Transverse colon (tissue), 4 donors: ENCODE data around the gene SLC30A3. TPM values are rescaled to one million over a fixed set of nuclear protein-coding genes. Genes with fewer than 3 reads are reported as not detected.
"Not testable (repeated sequence)": the region's sequence is repeated elsewhere in the genome, so short reads cannot be mapped to it uniquely, and the experiment has no call there.

Experiments used
- DNase-seq: peaks from one replicate; pipeline ENCODE4 v3.0.0-alpha.2; 2019
- H3K27ac ChIP-seq, 4 donors: fragments of 200-600 bp; sonication (generic); 2 replicates each; pipeline ENCODE4 v1.5.1; 2016 to 2018; ENCODE audit warnings: inconsistent platforms in 4 of 4
- H3K27me3 ChIP-seq: fragments of 200-600 bp; sonication (generic); 2 replicates; pipeline ENCODE4 v1.5.1; 2017; ENCODE audit warnings: inconsistent platforms
- H3K36me3 ChIP-seq, 4 donors: fragments of 200-600 bp; sonication (generic); 2 replicates each; pipeline ENCODE4 v1.5.1; 2017 to 2019; ENCODE audit warnings: inconsistent platforms in 4 of 4
- H3K4me1 ChIP-seq, 4 donors: fragments of 200-600 bp; sonication (generic); 2 replicates each; pipeline ENCODE4 v1.5.1; 2017 to 2020; ENCODE audit warnings: inconsistent platforms in 4 of 4
- H3K4me3 ChIP-seq, 4 donors: fragments of 200-600 bp; sonication (generic); 1 replicate in 1 of 4; 2 replicates in 3 of 4; pipeline versions ENCODE4 v1.5.1 to v1.6.1; 2017 to 2019; ENCODE audit warnings: inconsistent platforms in 4 of 4
- H3K9me3 ChIP-seq, 2 donors: fragments of 200-600 bp; sonication (generic); 2 replicates each; pipeline ENCODE4 v1.5.1; 2017 to 2019; ENCODE audit warnings: inconsistent platforms in 2 of 2
- EP300 ChIP-seq: sonication (generic); formaldehyde crosslinking; IDR thresholded peaks from one replicate; pipeline ENCODE4 v1.6.1; 2017; ENCODE audit warnings: antibody characterized with exemption, low read depth
- POLR2A ChIP-seq: fragments of 450-650 bp; IDR thresholded peaks from one replicate; pipeline ENCODE4 v1.6.1; 2016; ENCODE audit warnings: antibody characterized with exemption, mild to moderate bottlenecking, moderate library complexity
- POLR2AphosphoS5 ChIP-seq, 3 donors: sonication (generic); formaldehyde crosslinking; IDR thresholded peaks; one replicate each; pipeline ENCODE4 v1.6.1; 2016; ENCODE audit warnings: antibody characterized with exemption in 3 of 3
- WGBS, 2 donors: methylation state at CpG; one replicate each; pipeline ENCODE4 v1.1.5; 2018; ENCODE audit warnings: low coverage in 1 of 2; 5-methylcytosine and 5-hydroxymethylcytosine counted together
- in situ Hi-C, 4 donors: fragments of 200-750 bp; cut with MboI; loops; one replicate each; pipeline versions ENCODE4 v1.15.0 to v1.15.1; 2017; ENCODE audit warnings: low sequenced_read_pairs in 3 of 4, low pct_ligation_motif_present in 1 of 4, low pct_unique_long_range_greater_than_20kb in 1 of 4
- intact Hi-C: fragments of 100-400 bp; cut with DNase I; formaldehyde crosslinking; loops from one replicate; pipeline ENCODE4 v1.15.1; 2023; ENCODE audit warnings: low total_unique reads
- total RNA-seq, 4 donors: library from RNA; depleted of rRNA; stranded (reverse); fragments of >200 nt; gene quantifications; one replicate each; pipeline ENCODE4 v1.1.0, GENCODE V29; 2016
- TF ChIP-seq, protein P1 (sequence below), 5 experiments: fragments of 200-600 bp in 3 of 5; fragments of 450-650 bp in 2 of 5; sonication (generic) in 3 of 5; IDR thresholded peaks; 1 replicate in 2 of 5; 2 replicates in 3 of 5; pipeline ENCODE4 v1.5.1; 2016 to 2017; ENCODE audit warnings: antibody characterized with exemption in 5 of 5, inconsistent platforms in 3 of 5, mild to moderate bottlenecking in 2 of 5, moderate library complexity in 1 of 5

SLC30A3 gene
- total RNA-seq, 4 donors from 2014 or later = 0.60 TPM; not detected in 3

DNA sequence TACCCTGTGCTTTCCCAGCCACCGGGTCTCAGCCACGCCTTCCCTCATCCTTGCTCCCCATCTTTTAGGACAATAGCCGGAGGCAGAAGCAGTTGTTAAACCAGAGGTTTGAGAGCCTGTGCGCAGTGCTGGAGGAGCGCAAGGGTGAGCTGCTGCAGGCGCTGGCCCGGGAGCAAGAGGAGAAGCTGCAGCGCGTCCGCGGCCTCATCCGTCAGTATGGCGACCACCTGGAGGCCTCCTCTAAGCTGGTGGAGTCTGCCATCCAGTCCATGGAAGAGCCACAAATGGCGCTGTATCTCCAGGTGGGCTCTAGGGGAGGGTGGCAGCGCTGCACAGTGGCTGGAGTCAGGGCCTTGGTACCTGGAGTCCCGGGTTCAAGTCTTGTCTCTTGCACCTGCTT lies 42.7 kb upstream of the SLC30A3 start:
- WGBS, 2 donors = 77 to 88% methylated on average over 7 to 12 of the region's 16 CpGs
- TF ChIP-seq EP300 (no peak), POLR2AphosphoS5 (IDR thresholded peaks at IDR 0.05) (no peak), POLR2A (no peak)
- TF ChIP-seq, protein P1, sequence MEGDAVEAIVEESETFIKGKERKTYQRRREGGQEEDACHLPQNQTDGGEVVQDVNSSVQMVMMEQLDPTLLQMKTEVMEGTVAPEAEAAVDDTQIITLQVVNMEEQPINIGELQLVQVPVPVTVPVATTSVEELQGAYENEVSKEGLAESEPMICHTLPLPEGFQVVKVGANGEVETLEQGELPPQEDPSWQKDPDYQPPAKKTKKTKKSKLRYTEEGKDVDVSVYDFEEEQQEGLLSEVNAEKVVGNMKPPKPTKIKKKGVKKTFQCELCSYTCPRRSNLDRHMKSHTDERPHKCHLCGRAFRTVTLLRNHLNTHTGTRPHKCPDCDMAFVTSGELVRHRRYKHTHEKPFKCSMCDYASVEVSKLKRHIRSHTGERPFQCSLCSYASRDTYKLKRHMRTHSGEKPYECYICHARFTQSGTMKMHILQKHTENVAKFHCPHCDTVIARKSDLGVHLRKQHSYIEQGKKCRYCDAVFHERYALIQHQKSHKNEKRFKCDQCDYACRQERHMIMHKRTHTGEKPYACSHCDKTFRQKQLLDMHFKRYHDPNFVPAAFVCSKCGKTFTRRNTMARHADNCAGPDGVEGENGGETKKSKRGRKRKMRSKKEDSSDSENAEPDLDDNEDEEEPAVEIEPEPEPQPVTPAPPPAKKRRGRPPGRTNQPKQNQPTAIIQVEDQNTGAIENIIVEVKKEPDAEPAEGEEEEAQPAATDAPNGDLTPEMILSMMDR (IDR thresholded peaks at IDR 0.05) = no peak
- in situ Hi-C loops (no loop called here), intact Hi-C loops (loop anchor here (5.0 kb wide), 1 partner anchor 133 kb away; no protein-coding TSS in a partner anchor)
- H3K4me3 ChIP-seq = no peak overlapping the region
- H3K27ac ChIP-seq = no peak overlapping the region
- no peaks in the 10 kb centered on the region for H3K36me3 ChIP-seq
- no peak for DNase-seq
- H3K27me3 ChIP-seq = peaks cover 47% of the 10 kb centered on the region
- peaks cover 0 to 25% (median 21%) of the 10 kb centered on the region in 4 donors for H3K4me1 ChIP-seq
- no peaks in the 10 kb centered on the region for H3K9me3 ChIP-seq

DNA sequence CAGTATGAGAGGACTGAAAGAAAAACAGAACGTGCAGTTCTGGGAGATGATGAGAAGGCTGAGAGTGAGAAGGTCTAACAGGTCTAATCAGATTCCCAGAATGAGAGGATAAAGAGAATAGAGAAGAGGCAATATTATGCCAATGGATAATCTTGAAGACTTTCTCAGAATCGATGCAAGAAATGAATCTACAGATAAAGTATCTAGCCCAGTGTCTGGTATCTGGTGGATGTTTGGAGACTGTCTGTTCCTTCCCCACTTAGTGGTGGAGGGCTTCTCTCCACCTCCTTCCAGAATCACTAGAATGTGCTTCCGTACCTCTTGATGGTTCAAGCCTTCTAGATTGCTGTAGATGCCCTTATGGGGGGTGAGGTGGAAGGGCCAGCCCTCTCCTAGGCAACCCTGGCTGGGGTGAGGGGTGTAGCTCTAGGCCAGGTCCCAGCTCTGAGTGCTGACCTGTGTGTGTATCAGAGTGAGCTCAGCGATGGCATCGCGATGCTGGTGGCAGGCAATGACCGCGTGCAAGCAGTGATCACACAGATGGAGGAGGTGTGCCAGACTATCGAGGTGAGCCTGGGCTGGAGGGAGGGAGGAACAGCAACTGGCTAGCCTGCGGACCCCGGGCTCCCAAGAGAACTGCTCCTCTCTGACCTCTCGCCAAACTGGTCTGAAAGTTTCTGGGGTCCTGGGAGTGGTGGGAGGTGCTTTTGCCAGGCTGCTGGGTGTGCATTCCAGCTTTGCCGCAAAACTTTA lies 41.8 kb upstream of the SLC30A3 start:
- 85 to 100% methylated on average over 2 to 13 of the region's 13 CpGs for WGBS, 2 donors
- no peaks in the 10 kb centered on the region for H3K9me3 ChIP-seq
- DNase-seq = no peak
- intact Hi-C loops = loop anchor here (5.0 kb wide), 1 partner anchor 132 kb away; no protein-coding TSS in a partner anchor
- in situ Hi-C loops = no loop called here
- H3K4me3 ChIP-seq = no peak overlapping the region
- peaks cover 47% of the 10 kb centered on the region for H3K27me3 ChIP-seq
- TF ChIP-seq, protein P1 (IDR thresholded peaks at IDR 0.05) = no peak
- TF ChIP-seq POLR2AphosphoS5 (IDR thresholded peaks at IDR 0.05) (no peak), EP300 (no peak), POLR2A (no peak)
- H3K27ac ChIP-seq = no peak overlapping the region
- peaks cover 0 to 25% (median 21%) of the 10 kb centered on the region in 4 donors for H3K4me1 ChIP-seq
- no peaks in the 10 kb centered on the region for H3K36me3 ChIP-seq

DNA sequence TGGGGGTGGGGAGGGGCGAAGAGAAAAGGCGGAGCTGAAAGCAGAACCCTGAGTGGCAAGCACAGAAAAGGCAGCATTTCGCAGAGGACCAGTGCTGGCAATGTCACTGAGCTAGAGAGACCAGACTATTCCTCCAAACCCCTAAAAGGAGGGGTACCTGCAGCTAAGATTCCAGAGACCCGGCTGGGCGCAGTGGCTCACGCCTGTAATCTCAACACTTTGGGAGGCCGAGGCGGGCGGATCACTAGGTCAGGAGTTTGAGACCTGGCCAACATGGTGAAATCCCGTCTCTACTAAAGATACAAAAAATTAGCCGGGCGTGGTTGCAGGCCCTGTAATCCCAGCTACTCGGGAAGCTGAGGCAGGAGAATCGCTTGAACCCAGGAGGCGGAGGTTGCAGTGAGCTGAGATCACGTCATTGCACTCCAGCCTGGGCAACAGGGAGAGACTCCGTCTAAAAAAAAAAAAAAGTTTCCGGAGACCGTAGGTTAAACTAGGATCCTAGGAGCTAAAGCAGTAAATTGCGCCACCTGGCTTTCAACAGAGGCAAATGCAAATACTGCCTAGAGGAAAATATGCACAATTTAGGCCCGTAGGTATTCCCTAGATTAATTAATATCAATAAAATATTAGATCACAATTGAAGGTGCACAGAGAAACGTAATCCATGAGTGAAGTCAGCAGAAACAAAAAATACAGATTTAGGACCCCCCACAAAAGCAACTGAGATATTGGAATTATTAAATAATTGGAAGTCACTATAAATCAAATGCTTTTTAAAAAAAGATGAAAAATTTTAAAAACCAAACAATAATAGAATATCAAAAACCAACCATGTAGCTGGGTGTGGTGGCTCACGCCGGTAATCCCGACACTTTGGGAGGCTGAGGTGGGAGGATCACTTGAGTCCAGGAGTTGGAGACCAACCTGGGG lies 40.5 kb upstream of the SLC30A3 start:
- 5 to 19% methylated on average over 15 to 22 of the region's 25 CpGs for WGBS, 2 donors
- H3K27ac ChIP-seq = peak overlapping the region in 2 of 4 donors; percentile 35 to 42
- H3K9me3 ChIP-seq = no peaks in the 10 kb centered on the region
- TF ChIP-seq, protein P1 (IDR thresholded peaks at IDR 0.05) = peak; percentile 82 to 90 (median 84)
- no peak for TF ChIP-seq EP300
- H3K36me3 ChIP-seq = no peaks in the 10 kb centered on the region
- peak overlapping the region in 3 of 4 donors; percentile 20 to 51 (median 32) for H3K4me3 ChIP-seq
- intact Hi-C loops (no loop called here), in situ Hi-C loops (no loop called here)
- DNase-seq = peak; percentile 41
- peaks cover 0 to 25% (median 21%) of the 10 kb centered on the region in 4 donors for H3K4me1 ChIP-seq
- H3K27me3 ChIP-seq = peaks cover 40% of the 10 kb centered on the region

DNA sequence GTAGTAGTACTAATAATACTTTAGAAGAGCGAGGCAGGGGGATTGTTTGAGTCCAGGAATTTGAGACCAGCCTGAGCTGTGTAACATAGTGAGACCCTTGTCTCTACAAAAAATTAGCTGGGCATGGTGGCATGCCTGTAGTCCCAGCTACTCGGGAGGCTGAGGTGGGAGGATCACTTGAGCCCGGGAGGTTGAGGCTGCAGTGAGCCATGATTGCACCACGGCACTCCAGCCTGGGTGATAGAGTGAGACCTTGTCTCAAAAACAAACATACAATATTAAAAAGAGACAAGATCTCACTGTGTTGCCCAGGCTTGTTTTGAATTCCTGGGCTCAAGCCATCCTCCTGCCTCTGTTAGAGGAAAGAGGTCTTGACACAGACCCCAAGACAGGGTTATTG lies 37.8 kb upstream of the SLC30A3 start:
- intact Hi-C loops, H3K4me3 ChIP-seq, in situ Hi-C loops, H3K9me3 ChIP-seq, H3K36me3 ChIP-seq, DNase-seq, H3K27ac ChIP-seq, H3K4me1 ChIP-seq: not testable (repeated sequence)
- peaks cover 13% of the 10 kb centered on the region for H3K27me3 ChIP-seq
- WGBS, 2 donors = 73 to 80% methylated on average over 1 to 4 of the region's 4 CpGs
